ENCODE measurements around the gene NPAS3. TPM values are rescaled to one million over a fixed set of nuclear protein-coding genes. Genes with fewer than 3 reads are reported as not detected.

The NPAS3 gene
- total and polyA plus RNA-seq, 11 donors = 0.15 to 3.4 (median 0.92) TPM

GRCh38 chr14:33315721-33316120 lies 377.0 kb downstream of the NPAS3 start:
- Histone ChIP-seq H3K36me3 (no peaks in the 10 kb centered on the region), H3K27ac (no peak overlapping the region), H3K27me3 (no peaks in the 10 kb centered on the region), H3K4me3 (no peak overlapping the region), H3K9me3 (no peaks in the 10 kb centered on the region), H3K4me1 (no peaks in the 10 kb centered on the region)
- WGBS, 4 donors = 33 to 46% (median 41%) methylated on average over 2 of the region's 2 CpGs
- DNase-seq = no peak
- no peak for ATAC-seq
- no peak for TF ChIP-seq POLR2A (IDR thresholded peaks at IDR 0.05)
- no peak for TF ChIP-seq CTCF (IDR thresholded peaks at IDR 0.05)
- intact Hi-C loops (cut with DNase I) = no loop called here

GRCh38 chr14:33317675-33318074 lies 379.0 kb downstream of the NPAS3 start:
- TF ChIP-seq CTCF (IDR thresholded peaks at IDR 0.05) (no peak), POLR2A (IDR thresholded peaks at IDR 0.05) (no peak)
- Histone ChIP-seq H3K27me3 (no peaks in the 10 kb centered on the region), H3K4me1 (no peaks in the 10 kb centered on the region), H3K27ac (no peak overlapping the region), H3K4me3 (no peak overlapping the region), H3K9me3 (no peaks in the 10 kb centered on the region), H3K36me3 (no peaks in the 10 kb centered on the region)
- DNase-seq (no peak), ATAC-seq (no peak)
- intact Hi-C loops (cut with DNase I) = no loop called here
- 66 to 84% (median 77%) methylated on average over 5 of the region's 5 CpGs for WGBS, 4 donors

GRCh38 chr14:33323979-33324378 lies 385.3 kb downstream of the NPAS3 start:
- no peaks in the 10 kb centered on the region for H3K27me3 ChIP-seq
- no peak overlapping the region for H3K27ac ChIP-seq
- H3K4me3 ChIP-seq = no peak overlapping the region
- TF ChIP-seq CTCF (IDR thresholded peaks at IDR 0.05) (no peak), POLR2A (IDR thresholded peaks at IDR 0.05) (no peak)
- no peaks in the 10 kb centered on the region for H3K4me1 ChIP-seq
- no peak for ATAC-seq
- no peaks in the 10 kb centered on the region for H3K9me3 ChIP-seq
- H3K36me3 ChIP-seq = no peaks in the 10 kb centered on the region
- WGBS, 4 donors = 89 to 94% (median 91%) methylated on average over 7 of the region's 7 CpGs
- no peak for DNase-seq
- intact Hi-C loops (cut with DNase I) = no loop called here

- Histone ChIP-seq H3K27me3 (no peaks in the 10 kb centered on the region), H3K4me1 (no peaks in the 10 kb centered on the region), H3K4me3 (no peak overlapping the region), H3K27ac (no peak overlapping the region), H3K9me3 (peaks cover 0 to 9% (median 3%) of the 10 kb centered on the region in 12 donors), H3K36me3 (no peaks in the 10 kb centered on the region)
- no peak for DNase-seq
- WGBS, 4 donors = 89 to 95% (median 92%) methylated on average over 11 of the region's 11 CpGs
- ATAC-seq = no peak
- TF ChIP-seq POLR2A (IDR thresholded peaks at IDR 0.05) = no peak
- TF ChIP-seq CTCF (IDR thresholded peaks at IDR 0.05) = no peak
- intact Hi-C loops (cut with DNase I) = no loop called here
Measured at GRCh38 chr14:33331176-33331949, 392.7 kb downstream of the NPAS3 start.
